Choroid plexus epithelial cell (primary cell): ENCODE measurements around the gene YDJC.
A peak's percentile ranks its signal among the peaks of the same experiment; 100 is the strongest.
"Not testable (repeated sequence)": the region's sequence is repeated elsewhere in the genome, so short reads cannot be mapped to it uniquely, and the experiment has no call there.

Experiments used
- DNase-seq: peaks from one replicate; pipeline ENCODE4 v3.0.0-alpha.2; 2010; ENCODE audit warnings: low read depth
- H3K4me3 ChIP-seq: 2 replicates; pipeline ENCODE4 v1.5.1; 2011; ENCODE audit warnings: low read depth, mild to moderate bottlenecking, control low read depth, low read length, moderate library complexity
- CTCF ChIP-seq: conservative IDR thresholded peaks from 2 replicates; pipeline ENCODE4 v1.5.1; 2011; ENCODE audit warnings: low read depth, mild to moderate bottlenecking, control low read depth, inconsistent platforms, low read length, moderate library complexity

YDJC gene

GRCh38 chr22:21629255-21630149 lies at the start of gene YDJC:
Gene YDJC, minus strand, starts transcription at chr22:21630022. Its CDS starts 8 bp downstream, at chr22:21630014.
- peak; percentile 66 for TF ChIP-seq CTCF
- DNase-seq, result peak; percentile 95
- peak within 1 kb of the TSS; percentile 97 for H3K4me3 ChIP-seq

GRCh38 chr22:21679383-21679782 lies 49.6 kb upstream of the YDJC start:
- DNase-seq, result no peak
- TF ChIP-seq CTCF, result no peak
- no peak overlapping the region for H3K4me3 ChIP-seq

GRCh38 chr22:21678842-21679241 lies 49.0 kb upstream of the YDJC start:
- DNase-seq, H3K4me3 ChIP-seq: not testable (repeated sequence)

DNA sequence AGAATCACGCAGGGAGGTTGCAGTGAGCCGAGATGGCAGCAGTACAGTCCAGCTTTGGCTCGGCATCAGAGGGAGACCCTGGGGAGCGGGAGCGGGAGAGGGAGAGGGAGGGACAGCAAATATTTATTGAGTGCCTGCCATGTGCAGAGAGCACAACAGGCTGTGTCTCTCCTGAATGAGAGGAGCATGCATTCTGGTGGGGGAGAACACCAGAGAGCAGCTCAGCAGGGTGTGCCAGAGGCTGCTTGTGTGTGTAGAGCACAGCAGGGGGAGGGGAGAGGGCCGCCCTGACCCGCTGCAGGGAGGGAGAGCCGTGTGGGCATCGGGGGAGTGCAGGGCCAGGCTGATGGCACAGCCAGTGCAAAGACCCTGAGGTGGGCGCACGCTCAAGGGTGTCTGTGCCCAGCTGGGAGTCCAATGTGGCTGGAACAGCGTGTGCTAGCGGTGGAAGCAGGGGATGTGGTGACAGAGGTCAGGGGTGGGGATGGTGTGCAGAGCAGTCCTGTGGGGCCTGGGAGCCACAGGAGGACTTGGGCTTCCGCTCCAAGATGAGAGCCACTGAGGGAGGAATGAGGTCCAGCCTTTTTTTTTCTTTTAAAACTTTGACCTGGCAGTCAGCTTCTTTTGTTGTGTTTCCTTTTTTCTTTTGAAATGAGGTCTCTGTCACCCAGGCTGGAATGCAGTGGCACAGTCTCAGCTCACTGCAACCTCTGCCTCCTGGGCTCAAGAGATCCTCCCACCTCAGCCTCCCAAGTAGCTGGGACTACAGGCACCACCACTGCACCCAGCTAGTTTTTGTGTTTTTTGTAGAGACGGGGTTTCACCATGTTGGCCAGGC lies 48.0 kb upstream of the YDJC start:
- TF ChIP-seq CTCF, result no peak

DNA sequence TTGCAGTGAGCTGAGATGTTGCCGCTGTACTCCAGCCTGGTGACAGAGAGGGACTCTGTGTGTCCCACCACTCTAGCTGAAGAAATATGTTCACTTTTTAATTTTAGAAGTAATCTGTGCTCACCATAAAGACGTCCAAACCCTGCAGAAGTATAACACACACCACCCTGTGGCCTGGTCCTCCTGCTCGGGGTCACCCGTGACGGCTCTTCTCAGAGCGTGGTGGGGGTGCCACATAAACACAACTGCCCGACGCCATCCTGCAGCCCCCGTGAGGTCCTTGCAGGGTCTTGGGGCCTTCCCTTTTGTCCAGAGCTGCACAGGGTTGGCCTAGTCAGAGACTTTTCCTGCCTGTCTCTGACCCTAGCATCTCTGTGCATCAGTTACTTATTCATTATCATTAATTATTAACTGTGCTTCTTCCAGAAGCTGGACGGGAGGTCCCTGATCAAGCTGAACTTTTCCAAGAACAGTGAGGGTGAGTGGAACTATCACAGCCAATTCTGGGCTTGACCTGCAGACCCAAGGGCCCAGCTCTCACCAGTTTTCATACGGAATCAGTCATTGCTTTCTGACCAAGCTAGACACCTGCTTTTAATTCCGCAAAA lies 44.9 kb upstream of the YDJC start:
- H3K4me3 ChIP-seq, result no peak overlapping the region
- DNase-seq, result no peak
- TF ChIP-seq CTCF, result no peak

More for the DNA sequence above, 48.0 kb upstream of the YDJC start:
- DNase-seq, result peak; percentile 48
- no peak overlapping the region for H3K4me3 ChIP-seq

GRCh38 chr22:21673534-21674321 lies 43.9 kb upstream of the YDJC start:
- TF ChIP-seq CTCF, result no peak
- H3K4me3 ChIP-seq, result no peak overlapping the region
- DNase-seq, result no peak
